Chondrocyte (in vitro differentiated cells): ENCODE results near the gene FCRL2. TPM values are rescaled to one million over a fixed set of nuclear protein-coding genes. Genes with fewer than 3 reads are reported as not detected.

Experiments
- DNase-seq: peaks from one replicate; pipeline ENCODE4 v3.0.0; 2021; ENCODE audit warnings: mixed read lengths, low spot score
- H3K27ac Mint-ChIP-seq: one replicate; pipeline ENCODE4 v1.8.0; 2021; ENCODE audit warnings: mild to moderate bottlenecking, moderate library complexity, mixed read lengths; ENCODE audit not compliant: unreplicated experiment
- H3K27me3 Mint-ChIP-seq: 2 replicates; pipeline ENCODE4 v1.8.0; 2021; ENCODE audit warnings: low read depth, mixed read lengths
- H3K36me3 Mint-ChIP-seq: 2 replicates; pipeline ENCODE4 v1.8.0; 2021; ENCODE audit warnings: low read depth, mixed read lengths
- H3K4me1 Mint-ChIP-seq: 2 replicates; pipeline ENCODE4 v1.8.0; 2021; ENCODE audit warnings: low read depth, mild to moderate bottlenecking, mixed read lengths
- H3K4me3 Mint-ChIP-seq: one replicate; pipeline ENCODE4 v1.8.0; 2021; ENCODE audit warnings: mild to moderate bottlenecking, moderate library complexity, mixed read lengths; ENCODE audit not compliant: unreplicated experiment
- H3K9me3 Mint-ChIP-seq: 2 replicates; pipeline ENCODE4 v1.8.0; 2021; ENCODE audit warnings: low read depth, mixed read lengths
- CTCF ChIP-seq: fragments of 200-600 bp; sonication (generic); IDR thresholded peaks from 2 replicates; pipeline ENCODE4 v1.5.0; 2021; ENCODE audit warnings: antibody characterized with exemption, mild to moderate bottlenecking, moderate library complexity
- total RNA-seq: library from RNA; stranded (reverse); gene quantifications from 3 replicates; pipeline ENCODE4 v1.2.1, GENCODE V29; 2021

Gene FCRL2
- total RNA-seq, 1 donor from 2014 or later: not detected

- no peak overlapping the region for H3K4me3 Mint-ChIP-seq
- H3K27ac Mint-ChIP-seq: no peak overlapping the region
- no peaks in the 10 kb centered on the region for H3K36me3 Mint-ChIP-seq
- no peak for DNase-seq
- TF ChIP-seq CTCF: no peak
- peaks cover 5% of the 10 kb centered on the region for H3K9me3 Mint-ChIP-seq
- H3K27me3 Mint-ChIP-seq: peaks cover 2% of the 10 kb centered on the region
- H3K4me1 Mint-ChIP-seq: no peaks in the 10 kb centered on the region
Observed at GRCh38 chr1:157784801-157785200, 7.9 kb upstream of the FCRL2 start.

- Mint-ChIP-seq H3K9me3 (peaks cover 5% of the 10 kb centered on the region), H3K27ac (no peak overlapping the region)
- no peak for TF ChIP-seq CTCF
Observed at GRCh38 chr1:157782931-157783330, 6.0 kb upstream of the FCRL2 start.

GRCh38 chr1:157781048-157781447 is 4.1 kb upstream of the FCRL2 start:
- no peak for DNase-seq

More at GRCh38 chr1:157782931-157783330, 6.0 kb upstream of the FCRL2 start:
- Mint-ChIP-seq H3K4me1 (no peaks in the 10 kb centered on the region), H3K27me3 (no peaks in the 10 kb centered on the region), H3K4me3 (no peak overlapping the region), H3K36me3 (no peaks in the 10 kb centered on the region)
- no peak for DNase-seq

GRCh38 chr1:157775101-157775870 is 1.6 kb downstream of the FCRL2 start:
- no peaks in the 10 kb centered on the region for H3K36me3 Mint-ChIP-seq
- H3K4me3 Mint-ChIP-seq: no peak overlapping the region
- no peak overlapping the region for H3K27ac Mint-ChIP-seq

More at GRCh38 chr1:157781048-157781447, 4.1 kb upstream of the FCRL2 start:
- no peak for TF ChIP-seq CTCF
- Mint-ChIP-seq H3K4me3 (no peak overlapping the region), H3K27me3 (no peaks in the 10 kb centered on the region), H3K4me1 (no peaks in the 10 kb centered on the region), H3K27ac (no peak overlapping the region), H3K36me3 (no peaks in the 10 kb centered on the region), H3K9me3 (no peaks in the 10 kb centered on the region)

GRCh38 chr1:157774412-157774811 is 2.5 kb downstream of the FCRL2 start:
- peaks cover 9% of the 10 kb centered on the region for H3K27me3 Mint-ChIP-seq
- DNase-seq: no peak
- TF ChIP-seq CTCF: no peak
- H3K27ac Mint-ChIP-seq: no peak overlapping the region
- no peaks in the 10 kb centered on the region for H3K9me3 Mint-ChIP-seq
- no peak overlapping the region for H3K4me3 Mint-ChIP-seq
- no peaks in the 10 kb centered on the region for H3K4me1 Mint-ChIP-seq
- H3K36me3 Mint-ChIP-seq: no peaks in the 10 kb centered on the region

More at GRCh38 chr1:157775101-157775870, 1.6 kb downstream of the FCRL2 start:
- TF ChIP-seq CTCF: no peak
- DNase-seq: no peak
- Mint-ChIP-seq H3K27me3 (peaks cover 9% of the 10 kb centered on the region), H3K9me3 (no peaks in the 10 kb centered on the region), H3K4me1 (no peaks in the 10 kb centered on the region)
